Mesenchymal stem cell (in vitro differentiated cells and primary cell): ENCODE data around the gene CSTA. TPM values are rescaled to one million over a fixed set of nuclear protein-coding genes. Genes with fewer than 3 reads are reported as not detected.
A peak's percentile ranks its signal among the peaks of the same experiment; 100 is the strongest.

Experiments
- DNase-seq: peaks from one replicate; pipeline ENCODE4 v3.0.0-alpha.2; 2013
- H2AFZ ChIP-seq: one replicate; pipeline ENCODE4 v1.6.1; 2013; ENCODE audit warnings: low read depth, mild to moderate bottlenecking, control low read depth, inconsistent platforms, low read length, moderate library complexity
- H2AK5ac ChIP-seq: 2 replicates; pipeline ENCODE4 v1.6.1; 2013; ENCODE audit warnings: low read length, moderate library complexity, mild to moderate bottlenecking, inconsistent platforms; ENCODE audit not compliant: severe bottlenecking
- H2BK120ac ChIP-seq: one replicate; pipeline ENCODE4 v1.6.1; 2013; ENCODE audit warnings: low read depth, mild to moderate bottlenecking, inconsistent platforms, low read length, moderate library complexity
- H2BK12ac ChIP-seq, 2 experiments: one replicate each; pipeline ENCODE4 v1.6.1; 2013; ENCODE audit warnings: inconsistent platforms in 2 of 2, low read length in 2 of 2, mild to moderate bottlenecking in 2 of 2, moderate library complexity in 2 of 2, control low read depth in 1 of 2
- H2BK15ac ChIP-seq: one replicate; pipeline ENCODE4 v1.6.1; 2013; ENCODE audit warnings: mild to moderate bottlenecking, low read depth, inconsistent platforms; ENCODE audit not compliant: poor library complexity, severe bottlenecking
- H2BK5ac ChIP-seq: 2 replicates; pipeline ENCODE4 v1.6.1; 2013; ENCODE audit warnings: low read depth, mild to moderate bottlenecking, low read length, control low read depth, inconsistent platforms; ENCODE audit not compliant: poor library complexity, severe bottlenecking
- H3K14ac ChIP-seq, 2 experiments: one replicate each; pipeline ENCODE4 v1.6.1; 2013; ENCODE audit warnings: inconsistent platforms in 2 of 2, low read length in 2 of 2, control low read depth in 1 of 2, mild to moderate bottlenecking in 1 of 2, moderate library complexity in 1 of 2
- H3K18ac ChIP-seq, 2 experiments: one replicate each; pipeline ENCODE4 v1.6.1; 2013; ENCODE audit warnings: inconsistent platforms in 2 of 2, low read length in 2 of 2, control low read depth in 1 of 2, low read depth in 1 of 2, mild to moderate bottlenecking in 1 of 2
- H3K23ac ChIP-seq, 2 experiments: one replicate each; pipeline ENCODE4 v1.6.1; 2013; ENCODE audit warnings: inconsistent platforms in 2 of 2, low read length in 2 of 2, mild to moderate bottlenecking in 2 of 2, moderate library complexity in 2 of 2, control low read depth in 1 of 2
- H3K27ac ChIP-seq: 2 replicates; pipeline ENCODE4 v1.5.1; 2013; ENCODE audit warnings: mild to moderate bottlenecking, moderate library complexity, low read length, control low read depth, inconsistent platforms; ENCODE audit not compliant: poor library complexity, severe bottlenecking
- H3K27me3 ChIP-seq, 2 experiments: 2 replicates each; pipeline versions ENCODE4 v1.6.1 to v1.7.0; 2013; ENCODE audit warnings: low read length in 2 of 2, mild to moderate bottlenecking in 2 of 2, moderate library complexity in 2 of 2, control low read depth in 1 of 2, inconsistent platforms in 1 of 2; ENCODE audit not compliant: control insufficient read depth in 1 of 2, insufficient read depth in 1 of 2
- H3K36me3 ChIP-seq, 2 experiments: 2 replicates each; pipeline versions ENCODE4 v1.6.1 to v1.7.0; 2013; ENCODE audit warnings: low read length in 2 of 2, control low read depth in 1 of 2, inconsistent platforms in 1 of 2, low read depth in 1 of 2, mild to moderate bottlenecking in 1 of 2; ENCODE audit not compliant: insufficient read depth in 2 of 2, control insufficient read depth in 1 of 2
- H3K4ac ChIP-seq, 2 experiments: one replicate each; pipeline ENCODE4 v1.6.1; 2013; ENCODE audit warnings: inconsistent platforms in 2 of 2, low read length in 2 of 2, mild to moderate bottlenecking in 2 of 2, moderate library complexity in 2 of 2, control low read depth in 1 of 2, low read depth in 1 of 2
- H3K4me1 ChIP-seq: 2 replicates; pipeline ENCODE4 v1.6.1; 2013; ENCODE audit warnings: low read depth, low read length, control low read depth; ENCODE audit not compliant: control insufficient read depth, insufficient read depth
- H3K4me2 ChIP-seq: 2 replicates; pipeline ENCODE4 v1.6.1; 2013; ENCODE audit warnings: low read length, mild to moderate bottlenecking, inconsistent platforms; ENCODE audit not compliant: poor library complexity, severe bottlenecking
- H3K4me3 ChIP-seq, 2 experiments: 2 replicates each; pipeline versions ENCODE4 v1.5.1 to v1.7.0; 2013; ENCODE audit warnings: low read length in 2 of 2, mild to moderate bottlenecking in 2 of 2, control low read depth in 1 of 2, low read depth in 1 of 2; ENCODE audit not compliant: insufficient read depth in 1 of 2
- H3K79me1 ChIP-seq: replicated peaks from 2 replicates; pipeline ENCODE4 v1.6.1; 2013; ENCODE audit warnings: mild to moderate bottlenecking, control low read depth, low read length, inconsistent platforms; ENCODE audit not compliant: poor library complexity, severe bottlenecking
- H3K9ac ChIP-seq: 2 replicates; pipeline ENCODE4 v1.7.0; 2013; ENCODE audit warnings: mild to moderate bottlenecking, low read length, moderate library complexity
- H3K9me3 ChIP-seq: 2 replicates; pipeline ENCODE4 v1.7.0; 2013; ENCODE audit warnings: mild to moderate bottlenecking, low read length; ENCODE audit not compliant: control insufficient read depth
- H4K8ac ChIP-seq: one replicate; pipeline ENCODE4 v1.6.1; 2013; ENCODE audit warnings: inconsistent platforms, mild to moderate bottlenecking, low read length, moderate library complexity
- H4K91ac ChIP-seq: one replicate; pipeline ENCODE4 v1.6.1; 2013; ENCODE audit warnings: mild to moderate bottlenecking, low read length, inconsistent platforms
- WGBS: methylation state at CpG from one replicate; pipeline ENCODE4 v1.1.7; 2013; ENCODE audit warnings: mixed read lengths; 5-methylcytosine and 5-hydroxymethylcytosine counted together
- polyA plus RNA-seq, 2 experiments: library from polyadenylated mRNA; stranded (reverse); fragments of 200-250 nt; gene quantifications; one replicate each; pipeline ENCODE4 v1.2.3, GENCODE V29; 2013

Gene CSTA
- 0.14 TPM for polyA plus RNA-seq (2013, experiment 1 of 2)
- 0.05 TPM for polyA plus RNA-seq (2013, experiment 2 of 2)

DNA sequence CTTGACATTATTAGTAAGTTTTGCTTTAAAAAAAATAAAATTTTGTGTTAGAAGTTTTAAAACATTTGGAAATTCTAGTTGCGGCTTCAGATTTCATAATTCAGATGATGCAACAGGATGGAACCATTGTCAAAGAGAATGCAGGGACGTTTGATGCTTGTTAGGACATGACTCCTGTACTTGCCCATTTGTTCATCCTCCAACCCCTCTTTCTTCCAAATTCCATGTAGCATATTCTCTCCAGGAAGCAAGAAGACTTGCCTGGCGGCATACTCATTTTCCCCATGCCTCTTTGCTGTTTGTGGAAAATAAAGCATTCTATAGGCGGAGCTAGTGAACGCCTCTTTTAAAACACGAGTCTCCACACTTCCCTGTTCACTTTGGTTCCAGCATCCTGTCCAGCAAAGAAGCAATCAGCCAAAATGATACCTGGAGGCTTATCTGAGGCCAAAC lies at the start of gene CSTA:
Gene CSTA, plus strand, starts transcription at position 378 of the 453 bp plus-strand sequence. Its CDS starts 45 bp downstream, at position 423.
- no peak within 1 kb of the TSS for H3K23ac ChIP-seq
- H2BK5ac ChIP-seq, result no peak within 1 kb of the TSS
- no peak within 1 kb of the TSS for H3K14ac ChIP-seq
- no peak within 1 kb of the TSS for H3K27ac ChIP-seq
- H4K91ac ChIP-seq, result no peak within 1 kb of the TSS
- no peak within 1 kb of the TSS for H3K4ac ChIP-seq
- no peak within 1 kb of the TSS for H3K18ac ChIP-seq
- no peaks in the 10 kb centered on the region for H3K4me1 ChIP-seq
- no peaks in the 10 kb centered on the region for H3K36me3 ChIP-seq
- H3K9ac ChIP-seq, result peak within 1 kb of the TSS; percentile 47
- no peak within 1 kb of the TSS for H2BK15ac ChIP-seq
- peak within 1 kb of the TSS in 1 of 2 experiments; percentile 24 for H3K4me3 ChIP-seq
- H3K79me1 ChIP-seq, result no peaks in the 10 kb centered on the region
- no peak within 1 kb of the TSS for H2BK120ac ChIP-seq
- no peak within 1 kb of the TSS for H3K4me2 ChIP-seq
- H4K8ac ChIP-seq, result no peak within 1 kb of the TSS
- DNase-seq, result no peak
- H2AFZ ChIP-seq, result no peak within 1 kb of the TSS
- H3K27me3 ChIP-seq, result no peaks in the 10 kb centered on the region
- 69% methylated on average over 6 of the region's 6 CpGs for WGBS
- no peaks in the 10 kb centered on the region for H3K9me3 ChIP-seq
- H2BK12ac ChIP-seq, result no peak within 1 kb of the TSS
- no peak within 1 kb of the TSS for H2AK5ac ChIP-seq

DNA sequence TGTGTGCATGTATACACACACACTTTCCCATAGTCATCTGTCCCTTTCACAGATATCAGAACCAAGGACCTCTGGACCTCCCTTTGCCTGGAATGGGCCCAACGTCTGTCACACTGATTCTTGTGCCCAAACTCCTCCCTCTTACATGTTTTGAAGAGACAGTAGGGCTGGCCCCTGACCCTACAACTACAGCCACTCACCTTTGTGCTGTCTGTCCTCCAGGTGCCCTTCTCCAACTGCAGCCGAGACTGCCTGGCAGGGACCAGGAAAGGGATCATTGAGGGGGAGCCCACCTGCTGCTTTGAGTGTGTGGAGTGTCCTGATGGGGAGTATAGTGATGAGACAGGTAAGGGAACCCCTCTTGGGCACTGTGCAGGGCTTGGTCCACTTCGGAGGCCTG lies 43.2 kb upstream of the CSTA start:
- no peak for DNase-seq
- no peak overlapping the region for H4K8ac ChIP-seq
- H3K18ac ChIP-seq, result no peak overlapping the region
- H3K4ac ChIP-seq, result no peak overlapping the region
- no peak overlapping the region for H3K4me3 ChIP-seq
- no peak overlapping the region for H2BK5ac ChIP-seq
- H2AFZ ChIP-seq, result no peak overlapping the region
- H3K27ac ChIP-seq, result no peak overlapping the region
- H3K9me3 ChIP-seq, result no peaks in the 10 kb centered on the region
- no peak overlapping the region for H2AK5ac ChIP-seq
- H3K36me3 ChIP-seq, result no peaks in the 10 kb centered on the region
- H3K4me2 ChIP-seq, result no peak overlapping the region
- WGBS, result 42% methylated on average over 3 of the region's 3 CpGs
- no peak overlapping the region for H3K9ac ChIP-seq
- H3K23ac ChIP-seq, result no peak overlapping the region
- H2BK15ac ChIP-seq, result no peak overlapping the region
- no peak overlapping the region for H3K14ac ChIP-seq
- H2BK12ac ChIP-seq, result no peak overlapping the region
- no peaks in the 10 kb centered on the region for H3K4me1 ChIP-seq
- H3K27me3 ChIP-seq, result peaks cover under 1 to 5% of the 10 kb centered on the region in 2 experiments
- H4K91ac ChIP-seq, result peak overlapping the region; percentile 20
- no peak overlapping the region for H2BK120ac ChIP-seq
- no peaks in the 10 kb centered on the region for H3K79me1 ChIP-seq

DNA sequence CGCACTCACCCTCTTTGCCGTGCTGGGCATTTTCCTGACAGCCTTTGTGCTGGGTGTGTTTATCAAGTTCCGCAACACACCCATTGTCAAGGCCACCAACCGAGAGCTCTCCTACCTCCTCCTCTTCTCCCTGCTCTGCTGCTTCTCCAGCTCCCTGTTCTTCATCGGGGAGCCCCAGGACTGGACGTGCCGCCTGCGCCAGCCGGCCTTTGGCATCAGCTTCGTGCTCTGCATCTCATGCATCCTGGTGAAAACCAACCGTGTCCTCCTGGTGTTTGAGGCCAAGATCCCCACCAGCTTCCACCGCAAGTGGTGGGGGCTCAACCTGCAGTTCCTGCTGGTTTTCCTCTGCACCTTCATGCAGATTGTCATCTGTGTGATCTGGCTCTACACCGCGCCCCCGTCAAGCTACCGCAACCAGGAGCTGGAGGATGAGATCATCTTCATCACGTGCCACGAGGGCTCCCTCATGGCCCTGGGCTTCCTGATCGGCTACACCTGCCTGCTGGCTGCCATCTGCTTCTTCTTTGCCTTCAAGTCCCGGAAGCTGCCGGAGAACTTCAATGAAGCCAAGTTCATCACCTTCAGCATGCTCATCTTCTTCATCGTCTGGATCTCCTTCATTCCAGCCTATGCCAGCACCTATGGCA lies 41.1 kb upstream of the CSTA start:
- no peak overlapping the region for H3K27ac ChIP-seq
- DNase-seq, result no peak
- peaks cover 8% of the 10 kb centered on the region in 2 experiments for H3K27me3 ChIP-seq
- H2BK120ac ChIP-seq, result no peak overlapping the region
- no peak overlapping the region for H3K4me3 ChIP-seq
- H3K4ac ChIP-seq, result no peak overlapping the region
- H3K9me3 ChIP-seq, result no peaks in the 10 kb centered on the region
- no peak overlapping the region for H2BK15ac ChIP-seq
- no peak overlapping the region for H3K18ac ChIP-seq
- no peaks in the 10 kb centered on the region for H3K36me3 ChIP-seq
- no peaks in the 10 kb centered on the region for H3K79me1 ChIP-seq
- H2BK12ac ChIP-seq, result no peak overlapping the region
- H3K23ac ChIP-seq, result no peak overlapping the region
- no peaks in the 10 kb centered on the region for H3K4me1 ChIP-seq
- no peak overlapping the region for H3K4me2 ChIP-seq
- no peak overlapping the region for H3K14ac ChIP-seq
- no peak overlapping the region for H4K91ac ChIP-seq
- no peak overlapping the region for H2AFZ ChIP-seq
- H2AK5ac ChIP-seq, result no peak overlapping the region
- H2BK5ac ChIP-seq, result no peak overlapping the region
- H4K8ac ChIP-seq, result no peak overlapping the region
- WGBS, result 86% methylated on average over 22 of the region's 22 CpGs
- H3K9ac ChIP-seq, result no peak overlapping the region

GRCh38 chr3:122284486-122284885 lies 40.6 kb upstream of the CSTA start:
- H2BK120ac ChIP-seq, result no peak overlapping the region
- H3K14ac ChIP-seq, result no peak overlapping the region
- DNase-seq, result no peak
- WGBS, result 91% methylated on average over 19 of the region's 20 CpGs
- H4K91ac ChIP-seq, result no peak overlapping the region
- no peak overlapping the region for H3K27ac ChIP-seq
- no peaks in the 10 kb centered on the region for H3K4me1 ChIP-seq
- no peak overlapping the region for H3K4me3 ChIP-seq
- H3K9ac ChIP-seq, result no peak overlapping the region
- no peak overlapping the region for H4K8ac ChIP-seq
- no peaks in the 10 kb centered on the region for H3K36me3 ChIP-seq
- H3K4me2 ChIP-seq, result no peak overlapping the region
- H2BK12ac ChIP-seq, result no peak overlapping the region
- no peak overlapping the region for H2BK15ac ChIP-seq
- H3K23ac ChIP-seq, result no peak overlapping the region
- no peak overlapping the region for H2BK5ac ChIP-seq
- peaks cover 8 to 13% of the 10 kb centered on the region in 2 experiments for H3K27me3 ChIP-seq
- no peak overlapping the region for H3K18ac ChIP-seq
- no peak overlapping the region for H2AFZ ChIP-seq
- H2AK5ac ChIP-seq, result no peak overlapping the region
- H3K79me1 ChIP-seq, result no peaks in the 10 kb centered on the region
- H3K4ac ChIP-seq, result no peak overlapping the region
- no peaks in the 10 kb centered on the region for H3K9me3 ChIP-seq
